BJ (cell line): Measurements from ENCODE around the gene ANKFN1. TPM values are rescaled to one million over a fixed set of nuclear protein-coding genes. Genes with fewer than 3 reads are reported as not detected.

Experiments
- CTCF ChIA-PET: fragments of 350-600 bp; formaldehyde crosslinking; extraction: SDS; loops from one replicate; lab custom pipeline; 2021; ENCODE audit warnings: antibody characterized with exemption, inconsistent platforms; lab: Yijun Ruan, JAX
- POLR2A ChIA-PET: fragments of 300-600 bp; sonication (Branson Sonifier 250); formaldehyde crosslinking; extraction: SDS; loops from one replicate; lab custom pipeline; 2021; ENCODE audit warnings: antibody characterized with exemption; lab: Charles Lee
- DNase-seq: peaks from one replicate; pipeline ENCODE4 v3.0.0-alpha.2; 2011; ENCODE audit warnings: low read depth
- H3K27me3 ChIP-seq: 2 replicates; pipeline ENCODE4 v1.6.0; 2011; ENCODE audit warnings: low read length; ENCODE audit not compliant: control insufficient read depth, insufficient read depth
- H3K36me3 ChIP-seq: 2 replicates; pipeline ENCODE4 v1.5.1; 2011; ENCODE audit warnings: low read length; ENCODE audit not compliant: control insufficient read depth, insufficient read depth
- H3K4me3 ChIP-seq: 2 replicates; pipeline ENCODE4 v1.5.1; 2011; ENCODE audit warnings: low read depth, mild to moderate bottlenecking, control low read depth, low read length
- CTCF ChIP-seq: IDR thresholded peaks from 2 replicates; pipeline ENCODE4 v1.5.1; 2011; ENCODE audit warnings: low read depth, mild to moderate bottlenecking, control low read depth, inconsistent platforms, low read length, moderate library complexity; ENCODE audit not compliant: insufficient read depth
- polyA plus RNA-seq: library from polyadenylated mRNA; depleted of rRNA; stranded (reverse); fragments of >200 nt; gene quantifications from 2 replicates; pipeline ENCODE4 v1.2.3, GENCODE V29; 2011

The ANKFN1 gene
- polyA plus RNA-seq, 1 experiment, result 0.06 TPM

GRCh38 chr17:56291226-56291805 is 138.0 kb downstream of the ANKFN1 start:
- Histone ChIP-seq H3K27me3 (no peaks in the 10 kb centered on the region), H3K4me3 (no peak overlapping the region), H3K36me3 (no peaks in the 10 kb centered on the region)
- ChIA-PET CTCF (interaction anchor here (1.0 kb wide), 1 partner anchor 170 kb away, joined by 3 read pairs; no protein-coding TSS in a partner anchor), POLR2A (no interaction called here)
- DNase-seq, result no peak
- TF ChIP-seq CTCF, result no peak

GRCh38 chr17:56292010-56292409 is 138.7 kb downstream of the ANKFN1 start:
- no peaks in the 10 kb centered on the region for H3K36me3 ChIP-seq
- CTCF ChIA-PET, result no interaction called here
- H3K27me3 ChIP-seq, result no peaks in the 10 kb centered on the region
- no peak overlapping the region for H3K4me3 ChIP-seq
- no peak for DNase-seq
- no peak for TF ChIP-seq CTCF
- POLR2A ChIA-PET, result no interaction called here

GRCh38 chr17:56292578-56292977 is 139.3 kb downstream of the ANKFN1 start:
- DNase-seq, result no peak

GRCh38 chr17:56297184-56297583 is 143.9 kb downstream of the ANKFN1 start:
- no peak overlapping the region for H3K4me3 ChIP-seq
- no peaks in the 10 kb centered on the region for H3K36me3 ChIP-seq
- no peaks in the 10 kb centered on the region for H3K27me3 ChIP-seq
- TF ChIP-seq CTCF, result no peak
- CTCF ChIA-PET, result interaction anchor here (0.7 to 0.8 kb wide), 2 partner anchors 9 to 22 kb away, joined by 3 to 5 read pairs; no protein-coding TSS in a partner anchor
- no peak for DNase-seq
- POLR2A ChIA-PET, result no interaction called here

More at GRCh38 chr17:56292578-56292977, 139.3 kb downstream of the ANKFN1 start:
- no peaks in the 10 kb centered on the region for H3K36me3 ChIP-seq
- TF ChIP-seq CTCF, result no peak
- no peak overlapping the region for H3K4me3 ChIP-seq
- ChIA-PET CTCF (no interaction called here), POLR2A (no interaction called here)
- no peaks in the 10 kb centered on the region for H3K27me3 ChIP-seq

- no peaks in the 10 kb centered on the region for H3K36me3 ChIP-seq
- no peak for TF ChIP-seq CTCF
- no peaks in the 10 kb centered on the region for H3K27me3 ChIP-seq
- ChIA-PET CTCF (interaction anchor here (2.7 kb wide), 1 partner anchor 20 kb away, joined by 11 read pairs; no protein-coding TSS in a partner anchor), POLR2A (no interaction called here)
- no peak for DNase-seq
- no peak overlapping the region for H3K4me3 ChIP-seq
Observed at GRCh38 chr17:56298846-56299245, 145.6 kb downstream of the ANKFN1 start.
